Gastroesophageal sphincter (tissue), 3 donors: ENCODE results near the gene TAPT1.

ENCODE experiments used
- CTCF ChIP-seq, 4 experiments: fragments of 200-600 bp in 2 of 4; fragments of 450-650 bp in 2 of 4; sonication (generic) in 1 of 4; IDR thresholded peaks; one replicate each; pipeline ENCODE4 v1.5.1; 2017 to 2019; ENCODE audit warnings: antibody characterized with exemption in 4 of 4, mild to moderate bottlenecking in 2 of 4, moderate library complexity in 2 of 4
- POLR2A ChIP-seq, 2 donors: fragments of 450-650 bp; IDR thresholded peaks; one replicate each; pipeline ENCODE4 v1.6.1; 2017; ENCODE audit warnings: antibody characterized with exemption in 2 of 2, mild to moderate bottlenecking in 2 of 2, moderate library complexity in 1 of 2
- POLR2AphosphoS5 ChIP-seq: sonication (generic); formaldehyde crosslinking; IDR thresholded peaks from one replicate; pipeline ENCODE4 v1.6.1; 2017; ENCODE audit warnings: antibody characterized with exemption

GRCh38 chr4:16271411-16271810 lies 45.1 kb upstream of the TAPT1 start:
- no peak for TF ChIP-seq POLR2A (IDR thresholded peaks at IDR 0.05)
- TF ChIP-seq CTCF (IDR thresholded peaks at IDR 0.05): no peak
- TF ChIP-seq POLR2AphosphoS5: no peak
